ELR (cell line): ENCODE measurements around the gene C2orf68.
"Not testable (repeated sequence)": the region's sequence is repeated elsewhere in the genome, so short reads cannot be mapped to it uniquely, and the experiment has no call there.

Source experiments
- DNase-seq: peaks from one replicate; pipeline ENCODE4 v3.0.0-alpha.2; 2015; ENCODE audit warnings: low read depth

Gene C2orf68

GRCh38 chr2:85582492-85582891, 29.4 kb downstream of the C2orf68 start:
- DNase-seq, result no peak

- no peak for DNase-seq
Observed at GRCh38 chr2:85580206-85580605, 31.7 kb downstream of the C2orf68 start.

GRCh38 chr2:85579266-85579935, 32.5 kb downstream of the C2orf68 start:
- DNase-seq, result no peak

- no peak for DNase-seq
Observed at GRCh38 chr2:85578243-85579180, 33.4 kb downstream of the C2orf68 start.

GRCh38 chr2:85577386-85578242, 34.3 kb downstream of the C2orf68 start, which contains the start of gene VAMP8:
Gene VAMP8 (plus strand): TSS chr2:85577586. CDS start chr2:85577647, 61 bp downstream.
- DNase-seq, result no peak

- DNase-seq, result no peak
Observed at GRCh38 chr2:85577063-85577385, 34.8 kb downstream of the C2orf68 start.

GRCh38 chr2:85575739-85576138, 36.1 kb downstream of the C2orf68 start:
- DNase-seq, result no peak

GRCh38 chr2:85566265-85566664, 45.6 kb downstream of the C2orf68 start:
- DNase-seq, result no peak

- no peak for DNase-seq
Observed at GRCh38 chr2:85564144-85564563, 47.7 kb downstream of the C2orf68 start.

GRCh38 chr2:85561280-85562212, 50.3 kb downstream of the C2orf68 start, which contains the start of gene GGCX:
Gene GGCX (minus strand): TSS chr2:85561493. CDS start chr2:85561428, 65 bp downstream.
- peak; percentile 96 for DNase-seq

GRCh38 chr2:85560812-85561279, 51.0 kb downstream of the C2orf68 start:
- DNase-seq, result no peak

- not testable (repeated sequence) for DNase-seq
Observed at GRCh38 chr2:85560403-85560726, 51.5 kb downstream of the C2orf68 start.

- no peak for DNase-seq
Observed at GRCh38 chr2:85558160-85558559, 53.7 kb downstream of the C2orf68 start.

- no peak for DNase-seq
Observed at GRCh38 chr2:85557130-85557529, 54.7 kb downstream of the C2orf68 start.
